Naive thymus-derived CD4-positive, alpha-beta T cell (primary cell): ENCODE measurements around the gene NBEAL2. TPM values are rescaled to one million over a fixed set of nuclear protein-coding genes. Genes with fewer than 3 reads are reported as not detected.

Source experiments
- ATAC-seq: fragments of 150-1000 bp; cut with Tn5 transposase; 2 replicates; pipeline ENCODE4 v1.10.0; 2021; ENCODE audit warnings: mild to moderate bottlenecking, moderate library complexity
- CTCF ChIA-PET: fragments of 350-600 bp; sonication (Branson Sonifier 250); formaldehyde crosslinking; loops from one replicate; lab custom pipeline; 2021; ENCODE audit warnings: antibody characterized with exemption; lab: Charles Lee
- POLR2A ChIA-PET: fragments of 350-600 bp; sonication (Branson Sonifier 250); formaldehyde crosslinking; loops from one replicate; lab custom pipeline; 2021; ENCODE audit warnings: antibody characterized with exemption, inconsistent platforms; lab: Charles Lee
- DNase-seq, 9 donors: peaks; one replicate each; pipeline versions ENCODE4 v3.0.0 to v3.0.0-alpha.2; 2020 to 2022; ENCODE audit warnings: mixed read lengths in 1 of 9
- H3K27ac ChIP-seq: one replicate; pipeline ENCODE4 v1.7.0; 2013; ENCODE audit warnings: mild to moderate bottlenecking, low read depth, low read length, moderate library complexity
- H3K27me3 ChIP-seq, 2 donors: one replicate each; pipeline ENCODE4 v1.7.0; 2013; ENCODE audit warnings: low read length in 2 of 2, mild to moderate bottlenecking in 2 of 2, moderate library complexity in 2 of 2; ENCODE audit not compliant: control insufficient read depth in 2 of 2, insufficient read depth in 2 of 2
- H3K36me3 ChIP-seq, 3 experiments: 1 replicate in 2 of 3; 2 replicates in 1 of 3; pipeline ENCODE4 v1.7.0; 2013; ENCODE audit warnings: low read length in 3 of 3, mild to moderate bottlenecking in 3 of 3, moderate library complexity in 1 of 3; ENCODE audit not compliant: insufficient read depth in 3 of 3, control insufficient read depth in 2 of 3
- H3K4me1 ChIP-seq, 2 donors: one replicate each; pipeline ENCODE4 v1.7.0; 2013; ENCODE audit warnings: low read length in 2 of 2, mild to moderate bottlenecking in 2 of 2, moderate library complexity in 1 of 2; ENCODE audit not compliant: control insufficient read depth in 2 of 2, insufficient read depth in 2 of 2
- H3K4me3 ChIP-seq: 2 replicates; pipeline ENCODE4 v1.7.0; 2013; ENCODE audit warnings: mild to moderate bottlenecking, low read length
- H3K9me3 ChIP-seq, 3 experiments: 1 replicate in 2 of 3; 2 replicates in 1 of 3; pipeline ENCODE4 v1.7.0; 2013; ENCODE audit warnings: low read length in 3 of 3; ENCODE audit not compliant: control insufficient read depth in 2 of 3
- H3K27ac Mint-ChIP-seq, 9 donors: one replicate each; pipeline ENCODE4 v1.8.0; 2020 to 2022; ENCODE audit warnings: mixed read lengths in 9 of 9, mild to moderate bottlenecking in 8 of 9, moderate library complexity in 5 of 9, inconsistent platforms in 2 of 9
- H3K27me3 Mint-ChIP-seq, 5 donors: one replicate each; pipeline ENCODE4 v1.8.0; 2021 to 2022; ENCODE audit warnings: mixed read lengths in 5 of 5, mild to moderate bottlenecking in 1 of 5
- H3K36me3 Mint-ChIP-seq, 5 donors: one replicate each; pipeline ENCODE4 v1.8.0; 2020 to 2022; ENCODE audit warnings: mixed read lengths in 5 of 5, mild to moderate bottlenecking in 3 of 5, inconsistent platforms in 1 of 5
- H3K4me1 Mint-ChIP-seq, 7 donors: one replicate each; pipeline ENCODE4 v1.8.0; 2020 to 2022; ENCODE audit warnings: mixed read lengths in 7 of 7, mild to moderate bottlenecking in 3 of 7, inconsistent platforms in 1 of 7
- H3K4me3 Mint-ChIP-seq, 10 donors: one replicate each; pipeline ENCODE4 v1.8.0; 2020 to 2022; ENCODE audit warnings: mild to moderate bottlenecking in 10 of 10, mixed read lengths in 10 of 10, moderate library complexity in 6 of 10, inconsistent platforms in 2 of 10
- H3K9me3 Mint-ChIP-seq, 11 donors: one replicate each; pipeline ENCODE4 v1.8.0; 2020 to 2022; ENCODE audit warnings: mixed read lengths in 11 of 11, mild to moderate bottlenecking in 4 of 11, inconsistent platforms in 1 of 11, moderate library complexity in 1 of 11
- intact Hi-C, 2 donors: fragments of 100-400 bp; cut with micrococcal nuclease; formaldehyde crosslinking; loops; one replicate each; pipeline ENCODE4 v1.15.1; 2023
- polyA plus RNA-seq, 2 donors: library from polyadenylated mRNA; unstranded; fragments of 300-500 nt; fragmentation: Illumina TruSeq; gene quantifications; one replicate each; pipeline ENCODE4 v1.2.3, GENCODE V29; 2021
- total RNA-seq, 6 experiments: library from RNA in 5 of 6; stranded (reverse) in 5 of 6; gene quantifications; 1 replicate in 5 of 6; 2 replicates in 1 of 6; pipeline ENCODE4 v1.2.3 and lab custom pipeline; 2021 to 2026

Gene NBEAL2
- total and polyA plus RNA-seq, 7 experiments from 2014 or later = 1.7 to 289 (median 50.4) TPM

- POLR2A ChIA-PET = interaction anchor here (1.6 kb wide), 1 partner anchor 26 kb away, joined by 8 read pairs; the partner anchor contains the start of gene NBEAL2
- H3K4me3 ChIP-seq = no peak overlapping the region
- H3K4me1 ChIP-seq = no peaks in the 10 kb centered on the region
- H3K4me3 Mint-ChIP-seq = peak overlapping the region in 1 of 10 donors; percentile 43
- intact Hi-C loops = no loop called here
- no peaks in the 10 kb centered on the region for H3K27me3 ChIP-seq
- H3K27ac Mint-ChIP-seq = peak overlapping the region in 2 of 9 donors; percentile 17 to 54
- ATAC-seq (no peak), DNase-seq (peak in 1 of 9 donors; percentile 2)
- H3K27me3 Mint-ChIP-seq = no peaks in the 10 kb centered on the region
- no peaks in the 10 kb centered on the region for H3K9me3 ChIP-seq
- H3K4me1 Mint-ChIP-seq = peaks cover 0 to 12% (median 7%) of the 10 kb centered on the region in 7 donors
- CTCF ChIA-PET = no interaction called here
- no peaks in the 10 kb centered on the region for H3K9me3 Mint-ChIP-seq
- H3K36me3 Mint-ChIP-seq = peaks cover 0 to 15% (median 10%) of the 10 kb centered on the region in 5 donors
- H3K27ac ChIP-seq = no peak overlapping the region
- H3K36me3 ChIP-seq = peaks cover 0 to 65% (median 40%) of the 10 kb centered on the region in 3 experiments
Measured at GRCh38 chr3:47006145-47006651, 26.7 kb downstream of the NBEAL2 start.

- ChIA-PET POLR2A (interaction anchor here (1.6 kb wide), 1 partner anchor 27 kb away, joined by 8 read pairs; the partner anchor contains the start of gene NBEAL2), CTCF (no interaction called here)
- Histone ChIP-seq H3K27ac (no peak overlapping the region), H3K9me3 (no peaks in the 10 kb centered on the region), H3K27me3 (no peaks in the 10 kb centered on the region), H3K4me3 (no peak overlapping the region), H3K36me3 (peaks cover 0 to 57% (median 35%) of the 10 kb centered on the region in 3 experiments), H3K4me1 (no peaks in the 10 kb centered on the region)
- H3K4me1 Mint-ChIP-seq = peaks cover 4 to 17% (median 7%) of the 10 kb centered on the region in 7 donors
- intact Hi-C loops = no loop called here
- peaks cover 0 to 1% (median 0%) of the 10 kb centered on the region in 11 donors for H3K9me3 Mint-ChIP-seq
- H3K27ac Mint-ChIP-seq = peak overlapping the region in 3 of 9 donors; percentile 12 to 60 (median 17)
- peaks cover 0 to 13% (median 10%) of the 10 kb centered on the region in 5 donors for H3K36me3 Mint-ChIP-seq
- no peaks in the 10 kb centered on the region for H3K27me3 Mint-ChIP-seq
- ATAC-seq (no peak), DNase-seq (peak in 1 of 9 donors; percentile 1)
- peak overlapping the region in 1 of 10 donors; percentile 12 for H3K4me3 Mint-ChIP-seq
Measured at GRCh38 chr3:47007001-47007400, 27.5 kb downstream of the NBEAL2 start.

GRCh38 chr3:47007482-47008233, 28.2 kb downstream of the NBEAL2 start:
- DNase-seq (no peak), ATAC-seq (no peak)
- H3K27ac Mint-ChIP-seq = peak overlapping the region in 2 of 9 donors; percentile 15 to 17
- Histone ChIP-seq H3K27me3 (no peaks in the 10 kb centered on the region), H3K9me3 (no peaks in the 10 kb centered on the region), H3K27ac (no peak overlapping the region), H3K36me3 (peaks cover 0 to 50% (median 33%) of the 10 kb centered on the region in 3 experiments), H3K4me1 (no peaks in the 10 kb centered on the region), H3K4me3 (no peak overlapping the region)
- H3K4me1 Mint-ChIP-seq = peaks cover 5 to 17% (median 7%) of the 10 kb centered on the region in 7 donors
- intact Hi-C loops = no loop called here
- no peaks in the 10 kb centered on the region for H3K27me3 Mint-ChIP-seq
- CTCF ChIA-PET = no interaction called here
- peaks cover 0 to 11% (median 10%) of the 10 kb centered on the region in 5 donors for H3K36me3 Mint-ChIP-seq
- peaks cover 0 to 1% (median 0%) of the 10 kb centered on the region in 11 donors for H3K9me3 Mint-ChIP-seq
- POLR2A ChIA-PET = interaction anchor here (0.6 to 1.6 kb wide), 3 partner anchors 21 to 35 kb away, joined by 3 to 8 read pairs (median 4); partner anchors contain the start of gene NBEAL2
- peak overlapping the region in 2 of 10 donors; percentile 16 to 74 for H3K4me3 Mint-ChIP-seq

GRCh38 chr3:47008234-47008796, 28.8 kb downstream of the NBEAL2 start:
- H3K4me3 ChIP-seq = no peak overlapping the region
- Mint-ChIP-seq H3K27ac (peak overlapping the region in 5 of 9 donors; percentile 15 to 84 (median 67)), H3K27me3 (no peaks in the 10 kb centered on the region), H3K36me3 (peaks cover 0 to 11% (median 10%) of the 10 kb centered on the region in 5 donors), H3K4me1 (peaks cover 5 to 17% (median 7%) of the 10 kb centered on the region in 7 donors), H3K4me3 (peak overlapping the region; percentile 44 to 82 (median 67)), H3K9me3 (peaks cover 0 to 1% (median 0%) of the 10 kb centered on the region in 11 donors)
- DNase-seq (no peak), ATAC-seq (no peak)
- POLR2A ChIA-PET = interaction anchor here (0.6 to 3.1 kb wide), 4 partner anchors 20 to 35 kb away, joined by 3 to 17 read pairs (median 4); partner anchors contain the start of gene NBEAL2
- CTCF ChIA-PET = no interaction called here
- H3K4me1 ChIP-seq = no peaks in the 10 kb centered on the region
- intact Hi-C loops = no loop called here
- peaks cover 0 to 43% (median 26%) of the 10 kb centered on the region in 3 experiments for H3K36me3 ChIP-seq
- no peaks in the 10 kb centered on the region for H3K9me3 ChIP-seq
- no peak overlapping the region for H3K27ac ChIP-seq
- no peaks in the 10 kb centered on the region for H3K27me3 ChIP-seq

GRCh38 chr3:47008851-47009224, 29.4 kb downstream of the NBEAL2 start:
- peak overlapping the region; percentile 73 for H3K27ac ChIP-seq
- H3K9me3 ChIP-seq = no peaks in the 10 kb centered on the region
- ChIA-PET CTCF (no interaction called here), POLR2A (interaction anchor here (0.7 to 3.1 kb wide), 4 partner anchors 12 to 29 kb away, joined by 3 to 17 read pairs (median 4); partner anchors contain the start of gene NBEAL2)
- no peaks in the 10 kb centered on the region for H3K4me1 ChIP-seq
- Mint-ChIP-seq H3K9me3 (peaks cover 0 to 1% (median 0%) of the 10 kb centered on the region in 11 donors), H3K27me3 (no peaks in the 10 kb centered on the region), H3K4me3 (peak overlapping the region; percentile 44 to 82 (median 67)), H3K4me1 (peaks cover 5 to 17% (median 7%) of the 10 kb centered on the region in 7 donors), H3K27ac (peak overlapping the region in 5 of 9 donors; percentile 15 to 84 (median 67)), H3K36me3 (peaks cover 0 to 11% (median 7%) of the 10 kb centered on the region in 5 donors)
- no peaks in the 10 kb centered on the region for H3K27me3 ChIP-seq
- no peak for DNase-seq
- ATAC-seq = no peak
- H3K36me3 ChIP-seq = peaks cover 0 to 38% (median 21%) of the 10 kb centered on the region in 3 experiments
- peak overlapping the region; percentile 46 for H3K4me3 ChIP-seq
- intact Hi-C loops = loop anchor here (1.0 kb wide), 3 partner anchors 22 to 504 kb away; partner anchors contain the start of genes ELP6 (in 1 of the 2) and NBEAL2 (in 1 of the 2)
